NCI-H526 treated with DMSO at 0.1 percent for 48 hours (cell line): Measurements from ENCODE around the gene LIF.

ENCODE experiments used
- DNase-seq: peaks from one replicate; lab custom pipeline; 2025; lab: John Stamatoyannopoulos, UW

Gene LIF

DNA sequence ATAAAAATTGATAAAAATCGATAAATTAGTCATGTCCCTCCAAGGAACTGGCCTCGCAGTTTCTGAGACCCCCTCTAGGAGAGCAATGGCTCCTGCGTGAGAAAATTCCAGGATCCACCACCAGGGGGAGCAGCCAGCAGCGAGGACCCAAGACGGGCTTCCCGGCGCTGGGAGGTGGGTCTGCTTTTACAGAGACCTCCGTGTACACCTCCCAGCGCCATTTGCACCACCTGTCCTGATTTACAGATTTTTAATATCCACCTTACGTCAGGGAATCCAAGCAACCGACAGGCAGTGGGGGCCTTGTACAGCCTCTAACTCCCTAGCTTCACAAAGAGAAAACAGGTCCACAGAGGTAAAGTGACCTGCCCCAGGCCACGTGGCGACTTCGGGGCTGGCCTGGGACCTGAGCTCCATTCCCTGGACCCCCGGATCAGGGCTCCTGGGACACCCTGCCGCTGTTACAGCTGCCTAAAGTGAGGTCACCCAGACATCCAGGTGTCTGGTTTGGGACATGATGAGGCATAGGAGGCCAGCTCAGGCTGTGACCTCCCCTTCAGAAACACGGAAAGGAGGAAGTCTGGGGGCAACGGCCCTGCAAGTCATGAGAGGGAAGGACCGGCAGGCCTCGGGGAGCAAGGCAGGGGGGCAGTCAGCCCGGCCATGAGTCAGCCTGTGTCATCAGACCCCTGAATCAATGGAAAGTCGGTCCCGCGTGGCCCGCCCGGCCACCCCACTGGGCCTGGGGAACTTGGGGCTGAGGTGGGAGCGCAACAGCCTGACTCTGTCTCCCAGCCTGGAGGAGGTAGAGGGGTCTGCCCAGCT, 16.6 kb upstream of the LIF start:
- no peak for DNase-seq

DNA sequence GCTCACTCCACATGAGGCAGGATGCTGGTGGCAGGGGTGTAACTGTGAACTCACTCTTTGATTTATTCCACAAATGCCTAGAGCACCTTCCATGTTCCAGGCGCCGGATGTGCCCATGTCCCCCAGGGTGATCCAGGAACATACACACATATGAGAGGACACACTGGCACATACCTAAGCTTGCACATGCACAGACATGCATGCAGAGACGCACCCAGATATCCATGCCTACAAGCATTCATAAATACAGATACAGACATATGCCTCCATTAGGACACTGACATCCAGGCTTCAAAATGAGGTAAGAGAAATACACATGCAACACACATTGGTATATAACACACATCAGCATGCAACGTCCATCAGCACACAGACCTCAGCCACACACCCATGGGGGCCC, 15.6 kb upstream of the LIF start:
- DNase-seq, result no peak

DNA sequence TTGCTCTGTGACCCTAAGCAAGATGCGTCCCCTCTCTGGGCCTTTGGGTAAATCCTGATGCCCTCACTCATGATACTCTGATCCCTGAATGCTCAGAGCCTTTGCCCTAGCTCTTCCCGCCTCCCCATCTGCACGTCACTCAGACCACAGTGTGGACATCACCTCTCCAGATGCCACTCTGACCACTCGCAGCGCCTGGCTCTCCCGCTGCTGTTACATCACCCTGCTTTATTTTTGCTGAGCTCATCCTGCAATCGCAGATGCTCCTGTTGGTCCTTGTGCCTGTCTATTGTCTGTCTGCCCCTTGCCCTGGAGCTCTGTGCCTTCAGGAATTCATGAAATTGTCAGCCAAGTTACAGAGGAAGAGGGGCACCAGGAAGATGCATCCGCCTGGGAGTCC, 14.6 kb upstream of the LIF start:
- no peak for DNase-seq

DNA sequence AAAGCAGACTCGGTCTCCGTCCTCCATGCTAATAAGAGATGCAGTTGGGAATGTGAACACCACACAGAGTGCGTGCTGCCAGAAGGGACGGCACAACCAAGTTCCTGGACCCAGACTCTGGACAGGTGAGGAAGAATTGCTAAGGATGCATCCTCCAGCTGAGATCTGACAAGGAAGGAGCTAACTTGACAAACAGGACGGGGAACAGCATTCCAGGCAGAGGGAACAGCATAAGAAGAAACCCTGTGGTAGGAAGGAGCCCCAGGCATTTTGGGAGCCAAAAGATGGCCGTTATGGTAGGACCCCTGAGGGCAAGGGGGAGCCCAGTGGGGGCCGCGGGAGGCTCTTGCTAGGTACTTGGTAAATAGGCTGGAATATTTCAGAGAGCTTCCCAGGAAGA, 14.1 kb upstream of the LIF start:
- no peak for DNase-seq

DNA sequence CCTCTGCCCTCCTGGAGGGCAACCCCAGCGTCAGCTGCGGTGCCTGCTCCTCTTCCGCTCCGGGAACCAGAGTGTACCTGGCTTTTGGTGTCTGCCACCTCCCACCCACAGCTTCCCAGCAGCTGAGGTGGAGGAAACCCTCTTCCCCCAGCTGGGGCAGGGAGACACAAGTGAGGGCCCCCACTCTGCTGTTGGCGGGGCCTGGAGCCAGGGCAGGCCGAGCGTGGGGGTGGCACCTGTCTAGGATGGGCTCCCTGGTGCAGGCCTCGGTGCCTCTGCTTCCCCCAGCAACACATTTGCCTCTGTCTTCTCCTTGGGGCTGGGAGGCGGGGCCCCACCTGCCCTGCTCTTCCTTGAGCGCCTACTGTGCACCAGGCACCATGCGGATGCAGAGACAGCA, 13.7 kb upstream of the LIF start:
- DNase-seq, result no peak

DNA sequence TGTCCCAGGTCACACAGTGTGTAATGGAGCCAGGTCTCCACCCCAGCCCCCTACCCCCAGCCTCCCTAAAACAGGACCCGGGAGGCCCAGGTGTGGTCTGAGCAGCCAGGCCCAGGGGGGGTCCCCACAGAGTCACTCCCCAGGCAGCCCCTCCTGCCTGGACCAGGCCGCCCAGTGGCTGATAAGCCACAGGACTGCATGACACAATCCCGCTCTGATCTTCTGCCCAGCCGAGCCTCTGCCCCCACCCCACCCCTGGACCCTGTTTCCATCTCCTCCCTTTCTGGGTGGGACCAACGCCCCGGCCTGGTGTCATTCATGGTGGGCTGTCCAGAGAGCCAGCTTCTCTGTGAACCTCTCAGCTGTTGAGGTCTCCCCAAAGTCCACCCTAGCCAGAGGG, 7.8 kb upstream of the LIF start:
- no peak for DNase-seq

DNA sequence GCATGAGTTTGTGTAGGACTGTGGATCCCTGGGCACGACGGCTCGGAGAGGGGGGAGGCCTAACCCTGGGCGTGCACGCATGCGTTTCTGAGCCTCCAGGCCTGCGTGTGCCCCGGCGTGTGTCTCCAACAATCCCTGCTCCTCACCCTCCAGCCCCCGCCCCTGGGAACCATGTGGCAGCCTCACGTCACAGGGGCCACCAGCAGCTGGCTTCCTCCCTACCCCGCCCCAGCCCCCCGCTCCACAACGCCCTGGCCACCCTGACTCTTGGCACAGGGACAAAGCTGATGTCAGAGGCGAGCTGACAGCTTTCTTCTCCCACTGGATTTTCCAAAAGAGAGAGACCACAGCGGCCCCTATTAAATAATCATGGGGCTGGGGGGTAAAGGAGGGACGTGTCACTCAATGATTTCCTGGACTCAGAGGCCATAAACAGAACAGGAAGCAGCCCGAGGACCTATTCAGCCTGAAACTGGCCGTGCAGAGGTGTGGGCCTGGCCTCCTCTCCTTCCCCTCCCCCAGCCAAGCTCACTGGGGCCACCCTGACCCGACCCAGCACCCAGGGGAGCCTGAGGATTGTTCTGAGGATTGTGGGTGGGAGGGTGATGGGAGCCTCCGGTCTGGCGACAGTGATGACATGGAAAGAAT, 6.8 kb upstream of the LIF start:
- DNase-seq, result no peak

DNA sequence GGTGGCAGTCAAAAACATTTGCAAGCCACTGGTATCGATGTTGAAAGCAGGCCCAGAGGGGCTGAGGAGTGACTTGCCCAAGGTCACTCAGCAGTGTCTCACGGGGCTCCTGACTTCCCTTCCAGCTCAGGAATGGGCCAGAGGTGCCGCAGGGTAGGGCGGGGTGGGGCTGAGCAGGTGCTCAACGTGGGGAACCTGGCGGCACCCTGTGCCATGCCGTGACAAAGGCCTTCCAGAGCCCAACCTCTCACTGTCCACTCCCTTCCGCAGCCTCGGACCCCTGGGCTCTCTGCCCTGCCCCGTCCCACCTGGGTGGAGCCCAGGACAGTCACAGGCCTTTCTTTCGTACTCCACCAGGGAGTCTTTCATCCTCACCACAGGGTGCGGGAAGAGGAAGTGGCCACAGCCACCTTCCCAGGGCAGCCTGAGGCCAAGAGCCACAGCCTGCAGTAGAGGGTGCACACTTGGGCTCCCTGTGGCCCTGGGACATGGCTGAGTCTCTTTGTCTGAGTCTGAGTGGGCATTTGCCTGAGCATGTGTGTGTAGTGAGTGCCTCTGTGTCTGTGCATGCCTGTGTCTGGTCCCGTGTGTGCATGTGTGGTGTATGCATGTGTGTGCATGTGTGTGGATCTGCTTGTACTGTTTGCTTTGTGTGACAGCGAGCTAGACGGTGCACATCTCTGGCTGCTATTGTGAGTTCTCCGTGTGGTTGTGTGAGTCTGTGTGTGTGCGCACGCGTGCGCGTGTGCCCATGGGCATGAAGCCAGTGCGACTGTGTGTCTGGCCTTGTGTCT, 6.0 kb upstream of the LIF start:
- no peak for DNase-seq

DNA sequence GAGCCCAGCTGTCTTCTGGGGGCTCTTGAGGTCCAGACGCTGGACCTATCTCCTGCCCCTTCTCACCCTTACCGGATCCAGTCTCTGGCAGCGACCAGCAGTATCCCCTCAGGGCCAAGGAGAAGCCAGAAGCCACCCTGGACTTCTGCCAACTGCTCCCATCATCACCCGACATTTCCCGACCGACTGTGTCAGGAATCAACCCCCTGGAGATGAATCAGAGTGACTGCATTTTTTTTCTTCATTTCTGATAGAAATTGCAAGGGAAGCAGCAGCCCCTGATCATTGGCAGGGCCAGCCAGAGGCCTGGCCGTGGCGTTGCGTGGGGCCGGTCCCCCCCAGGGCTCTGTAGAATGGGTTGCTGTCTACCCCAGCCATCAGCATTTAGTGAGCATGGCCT, 5.2 kb upstream of the LIF start:
- DNase-seq, result no peak

DNA sequence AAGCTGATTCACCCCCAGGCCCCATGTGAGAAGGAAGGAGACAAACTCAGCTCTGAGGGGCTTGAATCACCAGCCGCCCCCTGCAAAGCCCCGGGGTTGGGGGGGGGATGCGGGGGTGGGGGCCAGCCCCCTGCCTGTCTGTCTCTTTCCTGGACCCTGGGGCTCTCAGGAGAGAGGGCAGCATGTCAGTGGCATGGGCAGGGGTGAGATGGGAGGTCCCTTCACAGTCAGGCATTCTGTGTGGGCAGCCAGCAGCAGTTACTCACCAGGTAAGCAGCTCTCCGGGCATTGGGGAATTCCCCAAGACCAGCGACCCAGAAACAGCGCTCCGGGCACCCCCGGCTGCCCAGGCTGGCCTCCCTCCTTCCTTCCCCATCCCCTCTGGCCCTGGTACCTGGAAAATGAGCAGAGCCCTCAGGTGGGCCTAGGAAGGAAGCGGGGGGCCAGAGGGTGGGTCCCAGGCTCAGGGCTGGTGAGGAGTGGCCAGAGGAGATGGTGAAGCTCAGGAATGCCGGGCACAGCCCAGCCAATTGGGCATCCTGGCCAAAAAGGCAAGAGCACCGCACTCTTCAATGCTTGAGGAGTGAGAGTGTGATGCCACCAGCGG, 4.2 kb upstream of the LIF start:
- DNase-seq, result no peak

DNA sequence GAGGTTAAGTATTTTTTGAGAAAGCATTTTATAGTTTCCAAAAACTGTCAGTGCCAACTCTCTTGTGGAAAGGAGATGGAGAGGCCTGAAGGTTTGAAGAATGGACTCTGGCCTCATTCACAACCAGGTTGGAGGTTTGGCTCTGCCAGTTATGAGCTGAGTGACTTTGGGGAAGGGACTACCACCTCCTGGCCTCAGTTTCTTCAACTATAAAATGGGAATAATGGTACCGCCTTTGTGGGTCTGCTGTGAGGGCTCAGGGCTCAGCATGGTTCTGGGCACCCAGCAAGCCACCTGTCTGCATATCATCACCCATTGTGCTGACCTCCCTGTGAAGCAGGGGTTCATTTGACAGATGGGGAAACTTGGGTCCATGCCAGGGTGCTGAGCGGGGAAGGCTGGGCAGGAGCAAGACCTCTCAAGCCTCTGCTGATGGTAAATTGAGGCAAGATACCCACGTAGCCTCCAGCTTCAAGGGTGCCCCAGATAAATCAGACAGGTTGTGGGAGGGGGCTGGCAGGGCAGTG, 3.5 kb upstream of the LIF start:
- DNase-seq, result no peak

DNA sequence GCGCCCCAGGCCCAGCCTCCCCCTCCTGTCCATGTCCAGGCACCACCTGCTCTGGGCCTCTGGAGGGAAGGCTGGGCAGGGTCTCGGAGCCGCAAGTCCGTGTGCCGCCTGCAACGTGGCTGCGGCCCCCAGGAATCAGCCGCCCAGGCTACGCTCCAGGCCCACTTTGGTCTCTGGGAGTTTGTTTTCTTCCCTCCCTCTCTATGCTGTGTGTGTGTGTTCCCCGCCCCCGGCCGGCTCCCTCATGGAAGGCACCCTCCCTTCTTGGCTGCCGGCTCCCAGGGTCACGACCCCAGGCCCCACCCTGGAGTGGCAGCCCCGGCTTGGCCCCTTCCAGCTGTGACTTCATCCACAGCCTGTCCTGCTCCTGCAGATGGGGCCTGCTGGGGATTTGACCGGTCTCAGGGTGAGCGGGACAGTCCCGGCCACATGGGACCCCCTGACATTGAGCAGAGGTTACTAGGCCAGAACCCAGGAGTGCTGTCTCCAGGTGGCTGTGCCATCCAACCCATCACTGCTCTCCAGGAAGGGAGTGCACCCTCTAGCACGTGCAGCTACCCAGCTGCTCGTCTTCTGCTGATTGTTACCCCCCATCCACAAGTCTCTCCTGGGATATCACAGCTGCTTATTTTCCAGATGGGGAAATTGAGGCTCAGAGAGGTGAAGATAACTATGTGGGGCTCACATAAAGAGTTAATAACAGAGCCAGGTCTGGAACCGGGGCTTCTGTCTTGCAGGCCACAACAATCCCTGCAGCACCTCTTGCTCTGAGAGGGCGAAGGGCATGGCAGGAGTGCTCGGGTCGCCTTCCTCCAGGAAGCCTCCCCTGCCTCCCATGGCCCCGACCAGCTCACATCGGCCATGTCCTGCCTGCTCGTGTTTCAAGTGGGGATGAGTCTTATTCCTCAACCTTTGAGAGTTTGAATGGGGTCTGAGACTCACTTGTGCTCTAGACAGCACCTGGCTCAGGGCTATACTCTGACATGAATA, 2.8 kb upstream of the LIF start:
- DNase-seq, result no peak

DNA sequence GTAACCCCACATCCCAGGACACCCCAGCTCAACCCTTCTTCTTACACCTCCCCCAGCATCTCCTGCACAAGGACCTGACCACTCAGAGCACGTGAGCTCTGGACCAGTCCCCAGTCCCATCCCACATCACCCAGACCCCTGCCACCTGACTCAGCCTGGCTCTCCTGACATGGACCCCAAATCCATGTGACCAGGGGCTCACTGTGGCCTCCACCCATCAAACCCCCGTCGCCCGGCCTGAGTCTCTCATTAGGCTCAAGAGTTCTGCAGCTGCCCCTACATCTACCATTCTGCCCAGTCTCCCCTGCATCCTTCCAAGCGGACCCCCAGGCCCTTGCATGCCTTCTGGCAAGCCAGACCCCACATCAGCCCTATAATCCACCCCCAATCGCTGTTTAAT, 1.9 kb upstream of the LIF start:
- DNase-seq, result no peak

DNA sequence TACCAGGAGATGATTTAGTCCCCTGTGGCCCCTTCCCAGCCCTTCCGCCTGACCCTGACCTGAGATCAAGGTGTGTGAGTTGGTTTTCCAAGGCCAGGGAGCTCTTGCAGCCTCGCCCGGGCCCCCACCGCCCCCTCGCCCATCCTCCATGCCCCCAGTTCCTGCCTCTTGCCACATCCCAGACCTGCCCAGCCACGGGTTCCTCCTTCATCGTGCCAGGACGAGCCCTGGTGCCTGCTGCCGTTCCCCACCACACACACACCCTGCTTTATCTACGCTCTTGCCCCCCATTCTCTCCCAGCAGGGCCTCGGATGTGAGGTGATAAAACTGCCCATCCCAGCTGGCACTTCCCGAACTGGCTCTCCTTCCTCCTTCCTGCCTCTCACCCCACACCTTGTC, 1.4 kb upstream of the LIF start:
- DNase-seq, result no peak

DNA sequence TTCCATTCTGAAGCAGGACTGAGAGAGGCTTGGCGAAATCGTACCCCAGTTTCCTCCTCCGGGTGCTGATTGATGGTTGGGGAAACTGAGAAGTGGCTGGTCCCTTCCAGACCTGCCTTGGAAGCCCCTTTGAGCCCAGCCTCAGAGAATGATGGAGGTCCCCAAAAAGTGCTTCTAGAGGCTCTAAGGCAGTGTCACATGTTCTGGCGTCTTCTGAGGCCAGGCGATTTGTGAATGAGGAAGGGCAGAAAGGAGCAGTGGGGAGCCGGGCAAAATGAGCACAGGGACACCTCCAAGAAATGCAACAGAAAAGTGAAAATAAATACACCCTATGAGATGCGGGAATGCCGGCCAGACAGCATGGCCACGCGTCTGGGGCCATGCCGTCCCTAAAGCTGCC, 1.0 kb upstream of the LIF start:
- DNase-seq, result no peak

DNA sequence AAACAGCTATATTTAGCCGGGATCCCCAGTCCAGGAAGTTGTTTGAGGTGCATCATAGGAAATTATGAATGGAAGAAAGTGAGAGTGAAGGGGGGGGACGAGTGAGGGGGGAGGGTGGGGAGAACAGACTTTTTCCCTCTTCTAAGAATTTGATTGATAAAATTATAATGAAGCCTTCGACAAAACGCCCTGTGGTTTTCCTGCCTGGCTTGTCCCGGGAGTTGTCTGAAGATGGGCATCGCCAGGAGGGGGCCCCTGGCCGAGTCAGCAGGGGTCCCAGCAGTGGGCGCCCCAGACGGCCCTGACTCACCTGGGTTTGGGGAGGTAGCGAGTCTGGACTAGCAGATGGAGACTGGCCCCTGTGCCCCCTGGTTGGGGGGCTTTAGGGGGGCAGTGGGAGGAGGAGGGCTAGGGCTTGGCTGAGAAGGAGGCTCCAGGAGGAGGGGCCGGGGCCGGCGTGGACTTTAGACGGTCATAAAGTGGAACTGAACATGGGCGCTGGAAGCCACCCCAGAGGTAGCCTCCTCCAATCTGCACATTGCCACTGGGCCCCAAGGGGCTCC, 336 bp upstream of the LIF start:
- no peak for DNase-seq

DNA sequence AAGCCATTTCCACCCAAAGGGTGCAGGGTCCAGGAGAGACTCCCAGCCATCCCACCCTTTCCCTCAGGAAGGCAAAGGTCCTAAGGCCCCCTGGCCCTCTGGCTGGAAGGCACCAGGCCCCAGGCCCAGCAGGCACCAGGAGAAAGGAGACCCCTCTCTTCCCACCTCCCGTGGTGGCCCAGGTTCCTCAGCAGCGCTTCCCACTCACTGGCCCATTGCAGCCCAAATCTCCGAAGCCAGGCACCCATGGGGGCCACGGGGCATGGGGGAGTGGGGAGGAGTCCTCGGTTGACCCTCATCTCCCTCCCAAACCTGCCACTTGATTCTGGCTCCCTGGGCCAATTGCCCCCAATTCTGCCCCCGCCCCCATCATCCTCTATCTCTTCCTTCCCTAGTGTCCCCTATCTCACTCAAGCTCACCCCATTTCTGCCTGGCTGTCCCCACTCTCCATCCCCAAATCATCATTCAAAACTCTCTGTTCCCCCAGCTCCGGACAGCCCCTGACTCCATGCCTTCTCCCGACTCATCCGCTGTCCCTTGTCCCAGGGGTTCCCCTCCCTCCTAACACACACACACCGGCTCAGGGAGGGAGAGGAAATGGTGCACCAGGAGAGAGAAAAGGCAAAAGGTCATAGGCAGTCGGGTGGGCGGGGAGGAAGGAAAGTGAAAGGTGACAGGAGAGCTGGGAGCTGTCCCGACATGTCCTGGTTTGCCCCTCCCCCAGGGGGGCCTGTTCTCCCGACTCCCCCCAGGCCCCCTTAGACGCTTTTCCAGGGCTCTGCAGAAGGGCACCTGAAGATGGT, 1.2 kb downstream of the LIF start:
- DNase-seq, result no peak

DNA sequence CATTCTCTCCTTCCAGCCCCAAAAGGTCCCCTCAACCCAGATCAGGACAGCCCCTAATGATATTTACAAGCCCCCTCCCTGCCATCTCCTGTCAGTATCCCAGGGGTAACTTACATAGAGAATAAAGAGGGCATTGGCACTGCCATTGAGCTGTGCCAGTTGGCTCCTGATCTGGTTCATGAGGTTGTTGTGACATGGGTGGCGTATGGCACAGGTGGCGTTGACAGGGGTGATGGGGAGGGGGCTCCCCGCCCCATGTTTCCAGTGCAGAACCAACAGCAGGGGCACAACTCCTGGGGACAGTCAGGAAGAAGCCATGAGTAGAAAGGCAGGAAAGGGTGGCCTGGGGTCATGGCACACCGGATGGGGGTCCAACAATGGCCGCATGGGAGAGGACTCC, 1.9 kb downstream of the LIF start:
- DNase-seq, result no peak

DNA sequence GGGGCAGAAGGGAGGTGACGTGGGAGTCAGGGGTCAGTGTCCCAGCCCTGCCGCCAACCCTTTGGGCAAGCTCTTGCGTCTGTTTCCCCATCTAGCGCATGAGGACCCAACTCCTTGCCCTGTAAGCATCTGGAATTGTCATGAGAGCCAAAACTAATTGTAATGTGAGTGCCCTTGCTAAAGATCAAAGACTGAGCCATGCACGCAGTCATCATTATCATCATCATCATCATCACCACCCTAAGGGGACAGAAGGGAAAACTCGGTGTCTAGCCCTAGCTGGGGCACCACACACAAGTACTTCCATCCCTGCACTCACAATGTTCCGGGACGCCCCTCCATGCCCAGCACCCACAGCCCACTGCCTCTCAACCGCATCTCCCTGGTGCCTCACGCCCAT, 2.5 kb downstream of the LIF start:
- no peak for DNase-seq

DNA sequence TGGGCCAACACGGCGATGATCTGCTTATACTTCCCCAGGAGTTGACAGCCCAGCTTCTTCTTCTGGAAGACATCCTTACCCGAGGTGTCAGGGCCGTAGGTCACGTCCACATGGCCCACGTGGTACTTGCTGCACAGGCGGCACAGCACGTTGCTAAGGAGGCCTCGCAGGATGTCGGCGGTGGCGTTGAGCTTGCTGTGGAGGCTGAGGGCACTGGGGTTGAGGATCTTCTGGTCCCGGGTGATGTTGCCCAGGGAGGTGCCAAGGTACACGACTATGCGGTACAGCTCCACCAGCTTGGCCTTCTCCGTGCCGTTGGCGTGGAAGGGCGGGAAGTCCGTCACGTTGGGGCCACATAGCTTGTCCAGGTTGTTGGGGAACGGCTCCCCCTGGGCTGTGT, 2.9 kb downstream of the LIF start:
- no peak for DNase-seq
